ENCODE results near the gene SMG6.
"Not testable (repeated sequence)": the region's sequence is repeated elsewhere in the genome, so short reads cannot be mapped to it uniquely, and the experiment has no call there.

The SMG6 gene

DNA sequence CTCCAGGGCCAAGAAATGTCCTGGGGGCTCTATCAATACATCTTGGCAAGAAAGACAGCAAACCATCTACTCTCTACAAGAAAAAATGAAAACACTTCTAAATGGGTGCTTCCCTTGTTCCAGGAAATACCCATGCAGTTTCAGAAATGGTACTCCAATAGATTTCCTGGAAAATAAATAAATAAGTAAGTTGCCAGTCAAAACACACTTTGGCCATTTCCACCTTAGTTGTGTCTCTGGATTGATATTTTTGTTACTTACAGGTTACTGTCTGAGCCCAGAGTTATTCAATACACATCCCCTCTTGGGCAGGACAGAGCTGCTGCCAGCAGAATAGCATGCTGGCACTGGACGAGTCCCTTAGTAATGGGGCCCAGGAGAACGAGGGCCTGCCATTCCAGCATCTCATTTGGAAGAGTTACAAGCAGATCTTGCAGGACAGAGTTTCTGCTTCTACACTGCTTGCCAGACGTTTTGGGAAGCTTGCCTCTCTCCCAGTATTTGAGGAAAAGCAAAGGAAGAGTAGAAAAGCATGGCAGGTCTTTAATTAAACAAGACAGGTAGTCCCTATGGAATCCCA lies 100.5 kb downstream of the SMG6 start:
- DNase-seq (ENCODE audit: low read depth): no peak

GRCh38 chr17:2202302-2202995 lies 101.1 kb downstream of the SMG6 start:
- DNase-seq (ENCODE audit: low read depth): no peak

GRCh38 chr17:2199386-2199785 lies 104.2 kb downstream of the SMG6 start:
- not testable (repeated sequence) for DNase-seq (ENCODE audit: low read depth)

DNA sequence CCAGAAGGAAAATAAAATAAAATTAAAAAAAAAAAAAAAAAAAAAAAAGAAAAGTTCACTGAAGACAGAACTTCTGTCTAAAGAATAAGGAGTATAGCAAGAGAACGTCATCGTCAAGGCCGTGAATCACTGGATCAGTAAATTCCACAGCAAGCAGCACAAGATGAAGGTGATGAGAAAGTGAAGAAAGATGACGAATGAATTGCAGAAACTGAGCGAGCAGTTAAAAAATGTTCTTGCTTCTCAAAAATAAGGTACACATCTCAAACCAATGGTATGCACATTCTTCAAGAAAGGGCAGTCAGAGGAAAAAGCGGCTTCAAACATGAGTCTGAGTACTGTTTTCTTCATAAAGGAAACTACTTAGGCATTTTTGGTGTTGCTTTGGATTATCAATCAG lies 104.7 kb downstream of the SMG6 start:
- no peak for DNase-seq (ENCODE audit: low read depth)

DNA sequence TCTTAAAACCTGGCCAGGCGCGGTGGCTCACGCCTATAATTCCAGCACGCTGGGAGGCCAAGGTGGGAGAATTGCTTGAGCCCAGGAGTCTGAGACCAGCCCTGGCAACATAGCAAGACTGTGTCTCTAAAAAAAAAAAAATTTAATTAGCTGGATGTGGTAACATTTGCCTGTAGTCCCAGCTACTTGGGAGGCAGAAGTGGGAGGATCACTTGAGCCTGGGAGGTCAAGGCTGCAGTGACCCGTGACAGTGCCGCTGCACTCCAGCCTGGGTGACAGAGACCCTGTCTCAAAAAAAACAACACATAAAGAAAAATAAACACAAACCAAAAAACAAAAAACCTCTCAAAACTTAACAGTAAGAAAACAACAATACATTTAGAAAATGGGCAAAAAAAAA lies 106.3 kb downstream of the SMG6 start:
- no peak for DNase-seq (ENCODE audit: low read depth)

- DNase-seq (ENCODE audit: low read depth): peak; percentile 21
These were observed 107.9 kb downstream of the SMG6 start for GRCh38 chr17:2195729-2196128.

DNA sequence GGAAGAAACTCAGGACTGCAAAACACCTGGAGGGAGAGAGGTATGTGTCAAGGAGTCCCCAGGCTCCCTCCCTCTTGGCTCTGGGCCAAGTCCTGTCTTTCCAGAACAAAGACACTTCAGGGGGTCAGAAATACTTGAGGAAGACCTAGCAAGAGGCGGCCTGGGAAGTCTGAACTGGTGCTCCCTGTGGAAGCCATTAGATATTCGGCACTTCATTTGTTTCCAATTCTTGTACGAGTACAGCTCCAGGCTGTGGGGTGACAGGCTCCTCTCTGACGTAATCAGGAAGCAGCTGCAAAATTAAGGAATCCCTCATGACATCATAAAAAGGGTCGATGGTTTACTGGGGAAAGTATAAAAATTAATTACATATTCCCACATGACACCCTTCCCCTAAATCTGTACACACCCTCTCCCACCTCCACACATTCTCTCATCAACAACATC lies 108.7 kb downstream of the SMG6 start:
- no peak for DNase-seq (ENCODE audit: low read depth)

DNA sequence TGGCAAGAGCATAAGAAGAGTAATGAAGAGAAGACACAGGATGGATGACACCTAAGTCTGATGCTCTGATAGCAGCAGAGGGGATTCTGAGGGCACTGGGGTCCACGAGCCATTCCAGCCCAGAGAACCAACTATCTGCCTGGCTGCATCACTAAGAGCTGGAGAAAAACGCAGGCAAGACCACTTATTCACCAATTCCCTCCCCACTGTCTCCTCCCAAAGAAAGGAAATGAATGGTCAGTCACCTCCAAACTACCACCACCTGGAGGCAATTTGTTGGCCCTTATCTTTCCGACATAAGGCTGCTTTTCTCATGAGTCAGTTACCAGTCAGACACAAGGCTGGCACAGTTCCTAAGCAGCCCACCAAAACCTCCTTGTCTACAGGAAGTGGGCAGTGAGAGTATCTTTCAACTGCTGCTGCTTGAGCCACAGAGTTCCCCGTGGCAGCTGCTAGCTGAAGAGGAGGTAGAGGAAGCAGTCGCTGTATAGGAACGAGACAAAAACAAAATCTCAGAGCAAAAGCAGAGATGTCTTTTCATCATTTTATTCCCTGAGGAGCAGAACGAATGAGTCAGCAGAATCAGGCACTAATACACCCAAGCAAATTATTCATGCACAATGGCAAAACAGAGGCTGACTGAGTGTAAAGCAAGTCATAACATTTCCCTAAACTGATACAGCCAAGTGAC lies 111.1 kb downstream of the SMG6 start:
- DNase-seq (ENCODE audit: low read depth): peak; percentile 69

GRCh38 chr17:2191785-2192184 lies 111.8 kb downstream of the SMG6 start:
- DNase-seq (ENCODE audit: low read depth): no peak

GRCh38 chr17:2191227-2191626 lies 112.4 kb downstream of the SMG6 start:
- no peak for DNase-seq (ENCODE audit: low read depth)

DNA sequence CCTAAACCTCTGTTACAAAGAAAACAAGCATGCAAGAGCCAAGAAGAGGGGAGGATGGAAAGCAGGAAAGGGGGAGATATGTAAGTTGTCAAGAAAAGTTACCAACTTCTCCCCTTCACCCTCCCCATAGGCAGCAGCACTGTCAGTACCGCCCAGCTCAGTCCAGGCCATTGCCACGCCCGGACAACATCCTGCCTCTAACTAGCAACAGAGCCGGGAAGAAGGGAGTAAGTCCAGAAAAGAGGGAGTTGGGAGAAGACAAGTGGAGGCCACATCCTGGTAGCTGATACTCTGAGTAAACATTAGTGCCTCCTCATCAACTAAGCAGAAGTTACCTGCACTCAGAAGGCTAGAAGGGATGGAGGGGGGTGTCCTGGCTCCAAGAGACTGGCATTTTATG lies 113.6 kb downstream of the SMG6 start:
- DNase-seq (ENCODE audit: low read depth): no peak

- DNase-seq (ENCODE audit: low read depth): no peak
These were observed 114.5 kb downstream of the SMG6 start for GRCh38 chr17:2188971-2189630.

- DNase-seq (ENCODE audit: low read depth): no peak
These were observed 115.8 kb downstream of the SMG6 start for GRCh38 chr17:2187758-2188157.

- DNase-seq (ENCODE audit: low read depth): no peak
These were observed 116.6 kb downstream of the SMG6 start for GRCh38 chr17:2186937-2187336.

DNA sequence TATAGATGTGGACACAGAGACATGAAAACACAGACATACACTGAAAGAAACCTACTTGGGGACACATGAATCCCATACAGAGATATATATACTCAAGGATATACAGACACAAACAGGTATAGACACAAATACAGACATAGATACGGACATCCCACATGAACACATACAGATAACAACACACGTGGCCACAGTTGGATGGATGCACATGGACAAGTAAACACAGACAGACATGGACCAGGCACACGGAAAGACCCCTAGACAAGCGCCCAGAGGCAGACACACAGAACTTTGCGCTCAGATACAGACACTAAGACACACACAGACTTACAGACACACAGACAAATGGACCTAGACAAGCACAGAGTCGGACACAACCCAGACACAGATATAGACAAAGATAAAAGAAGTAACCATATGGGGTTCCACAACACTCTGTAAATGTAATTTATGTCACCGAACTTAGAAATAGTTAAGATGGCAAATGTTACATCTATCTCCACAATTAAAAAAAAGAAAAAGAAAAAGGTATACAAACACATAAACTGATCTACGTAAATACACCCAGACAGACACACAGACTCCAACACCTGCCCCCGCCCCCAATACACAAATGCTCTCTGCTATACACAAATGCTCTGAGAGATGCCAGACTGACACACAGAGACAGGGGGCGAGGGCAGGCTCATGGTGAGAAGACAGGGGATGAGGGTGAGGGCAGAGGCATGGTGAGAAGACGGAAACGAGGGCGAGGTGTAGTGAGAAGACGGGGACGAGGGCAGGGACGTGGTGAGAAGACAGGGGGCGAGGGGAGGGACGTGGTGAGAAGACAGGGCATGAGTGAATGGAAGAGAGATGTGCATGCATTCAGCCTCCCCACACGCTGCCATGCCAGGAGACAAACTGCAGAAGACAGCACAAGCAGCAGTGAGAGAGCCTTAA lies 118.3 kb downstream of the SMG6 start:
- DNase-seq (ENCODE audit: low read depth): no peak

GRCh38 chr17:2183346-2183745 lies 120.2 kb downstream of the SMG6 start:
- no peak for DNase-seq (ENCODE audit: low read depth)

DNA sequence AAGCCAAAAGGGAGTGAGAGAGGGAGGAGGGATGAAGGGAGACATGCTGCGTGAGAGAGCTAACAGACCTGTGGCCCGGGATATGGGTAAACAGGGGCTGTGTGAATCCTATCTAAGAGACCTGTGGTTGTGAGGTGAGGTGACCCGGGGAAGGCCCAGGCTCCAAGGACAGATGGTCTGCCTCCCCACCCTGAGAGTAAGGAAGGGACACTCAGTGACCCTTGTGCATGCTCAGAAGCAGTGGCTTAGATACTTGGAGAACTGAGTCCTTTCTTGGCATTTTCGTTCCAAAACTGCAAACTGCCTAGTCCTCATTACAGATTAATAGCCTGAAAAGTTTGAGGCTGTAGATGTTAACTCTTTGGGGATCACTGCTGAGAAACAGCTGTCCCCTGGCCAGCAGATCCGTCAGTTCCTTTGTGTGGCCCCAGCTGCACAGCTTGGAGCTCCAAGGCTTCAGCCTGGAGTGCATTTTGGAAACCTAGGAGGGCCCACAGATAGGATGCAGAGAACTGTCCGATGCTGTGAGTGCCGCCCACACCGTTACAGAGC lies 121.6 kb downstream of the SMG6 start:
- no peak for DNase-seq (ENCODE audit: low read depth)

- no peak for DNase-seq (ENCODE audit: low read depth)
These were observed 122.2 kb downstream of the SMG6 start for GRCh38 chr17:2181206-2181896.

- DNase-seq (ENCODE audit: low read depth): no peak
These were observed 122.8 kb downstream of the SMG6 start for GRCh38 chr17:2180768-2181167.

- no peak for DNase-seq (ENCODE audit: low read depth)
These were observed 123.8 kb downstream of the SMG6 start for GRCh38 chr17:2179615-2180295.

All from activated gamma-delta T cell treated with anti-CD3 and anti-CD28 coated beads, Interleukin-2, amount 50 U/mL, for 16 hours (primary cell).